Measurements from ENCODE around the gene CEP89. TPM values are rescaled to one million over a fixed set of nuclear protein-coding genes. Genes with fewer than 3 reads are reported as not detected.
"Not testable (repeated sequence)": the region's sequence is repeated elsewhere in the genome, so short reads cannot be mapped to it uniquely, and the experiment has no call there.

CEP89 gene
- total RNA-seq, 1 donor from 2014 or later, result 7.7 TPM

DNA sequence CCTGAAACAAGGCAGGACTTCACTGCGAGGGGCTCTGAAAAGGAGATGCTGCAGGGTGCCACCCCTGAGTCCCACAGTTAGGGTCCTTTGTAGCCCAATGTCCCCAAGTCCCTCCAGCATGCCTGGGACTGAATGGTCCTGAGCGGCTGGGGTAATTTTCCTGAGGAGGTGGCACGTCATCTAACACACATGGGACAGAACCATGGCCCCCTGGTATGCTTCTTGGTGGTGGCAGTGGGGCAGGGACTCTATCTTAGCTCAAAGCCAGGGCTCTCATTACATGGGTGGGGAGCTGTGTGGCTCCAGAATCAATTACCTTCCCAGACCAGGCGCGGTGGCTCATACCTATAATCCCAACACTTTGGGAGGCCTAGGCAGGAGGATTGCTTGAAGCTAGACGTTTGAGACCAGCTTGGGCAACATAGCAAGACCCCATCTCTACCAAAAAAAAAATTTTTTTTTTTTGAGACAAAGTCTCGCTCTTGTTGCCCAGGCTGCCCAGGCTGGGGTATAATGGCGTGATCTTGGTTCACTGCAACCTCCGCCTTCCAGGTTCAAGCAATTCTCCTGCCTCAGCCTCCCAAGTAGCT lies 94.3 kb downstream of the CEP89 start:
- intact Hi-C loops (cut with DNase I), result no loop called here
- DNase-seq (no peak), ATAC-seq (ENCODE audit: poor library complexity) (no peak)

DNA sequence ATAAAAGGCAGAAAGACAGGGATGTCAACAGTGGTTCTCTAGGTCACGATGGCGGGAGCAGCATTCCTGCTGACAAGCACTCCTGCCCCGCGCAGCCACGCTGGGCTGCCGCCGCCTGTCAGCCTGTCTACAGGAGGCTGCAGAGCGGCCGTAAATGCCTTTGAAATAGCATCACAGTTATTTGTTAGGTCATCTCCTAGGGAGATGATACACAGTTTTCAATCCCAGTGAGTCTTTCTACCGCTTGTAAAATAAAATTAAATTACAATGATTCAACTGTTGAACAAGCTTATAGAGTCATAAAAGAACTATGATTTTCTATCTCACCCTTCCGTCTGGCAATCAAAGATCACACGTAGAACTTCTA lies 94.9 kb downstream of the CEP89 start:
- intact Hi-C loops (cut with DNase I), result no loop called here
- DNase-seq, result no peak
- ATAC-seq (ENCODE audit: poor library complexity), result no peak

DNA sequence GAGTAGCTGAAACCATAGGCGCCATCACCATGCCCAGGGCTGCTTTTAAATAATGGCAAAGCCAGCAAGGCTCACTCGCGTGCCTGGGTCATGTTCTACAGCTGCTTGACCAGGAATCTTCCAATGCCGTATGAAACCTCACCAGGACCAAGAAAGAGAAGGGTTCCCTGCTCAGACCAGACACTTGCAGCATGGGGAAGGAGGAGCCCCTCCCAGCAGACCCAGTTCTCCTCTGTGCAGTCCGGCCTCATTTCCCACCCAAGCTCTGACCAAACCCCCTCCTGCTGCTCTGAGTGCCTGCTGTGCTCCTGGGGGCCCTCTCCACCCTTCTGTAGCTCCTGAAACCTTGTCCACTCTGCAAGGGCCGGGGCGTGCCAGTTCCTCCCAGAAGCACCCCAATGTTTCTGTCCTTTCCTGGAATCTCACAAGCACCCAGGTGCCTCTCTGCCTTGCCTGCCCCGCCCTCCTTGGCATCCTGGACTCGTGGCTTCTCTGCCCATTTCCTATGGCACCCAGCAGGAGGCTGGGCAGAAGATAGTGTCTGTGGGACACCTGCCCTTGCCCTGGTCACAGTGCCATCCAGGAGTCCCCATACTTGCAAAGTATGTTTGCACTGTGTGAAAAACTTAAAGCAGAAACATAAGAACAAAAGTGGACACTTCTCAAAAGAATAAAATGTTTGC lies 95.4 kb downstream of the CEP89 start:
- intact Hi-C loops (cut with DNase I), result no loop called here
- ATAC-seq (ENCODE audit: poor library complexity) (no peak), DNase-seq (no peak)

DNA sequence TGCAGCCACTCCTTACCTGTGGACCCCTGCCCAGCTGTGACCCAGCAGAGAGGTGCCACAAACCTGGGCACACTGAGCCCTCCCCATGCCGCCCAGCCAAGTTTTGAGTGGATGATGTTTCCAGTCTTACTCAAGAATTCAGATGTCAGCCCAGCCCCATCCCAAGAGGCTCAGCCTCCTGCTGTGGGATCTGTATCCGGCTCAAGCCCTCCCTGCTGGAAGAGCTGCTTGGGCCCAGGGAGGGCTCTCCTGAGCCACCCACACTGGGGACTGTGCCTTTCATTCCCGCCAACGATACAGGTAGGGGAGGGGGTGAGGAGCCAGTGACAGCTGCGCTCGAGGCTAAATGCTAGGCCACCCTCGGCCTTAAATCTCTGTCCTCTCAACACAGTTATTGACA lies 96.3 kb downstream of the CEP89 start:
- DNase-seq (no peak), ATAC-seq (ENCODE audit: poor library complexity) (no peak)
- intact Hi-C loops (cut with DNase I), result no loop called here

DNA sequence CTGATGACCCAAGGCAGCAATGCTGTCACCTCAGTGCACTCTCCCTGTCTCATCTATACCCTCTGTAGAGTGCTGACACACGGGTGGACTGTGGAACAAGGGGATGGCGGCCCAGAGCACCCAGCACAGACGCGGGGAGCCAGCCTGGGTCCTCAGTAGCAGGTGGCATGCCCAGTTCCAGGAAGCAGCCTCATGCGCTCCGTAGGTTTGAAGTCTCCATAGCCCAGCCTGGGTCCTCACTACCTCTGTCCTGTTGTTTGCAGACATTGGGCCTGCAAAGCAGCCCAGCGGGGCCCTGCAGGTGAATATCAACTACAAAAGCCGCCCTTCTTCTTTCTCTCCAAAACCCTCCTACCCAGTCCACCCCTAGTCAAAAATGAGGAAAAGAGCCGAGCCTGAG lies 97.2 kb downstream of the CEP89 start:
- DNase-seq (no peak), ATAC-seq (ENCODE audit: poor library complexity) (no peak)
- intact Hi-C loops (cut with DNase I), result no loop called here

DNA sequence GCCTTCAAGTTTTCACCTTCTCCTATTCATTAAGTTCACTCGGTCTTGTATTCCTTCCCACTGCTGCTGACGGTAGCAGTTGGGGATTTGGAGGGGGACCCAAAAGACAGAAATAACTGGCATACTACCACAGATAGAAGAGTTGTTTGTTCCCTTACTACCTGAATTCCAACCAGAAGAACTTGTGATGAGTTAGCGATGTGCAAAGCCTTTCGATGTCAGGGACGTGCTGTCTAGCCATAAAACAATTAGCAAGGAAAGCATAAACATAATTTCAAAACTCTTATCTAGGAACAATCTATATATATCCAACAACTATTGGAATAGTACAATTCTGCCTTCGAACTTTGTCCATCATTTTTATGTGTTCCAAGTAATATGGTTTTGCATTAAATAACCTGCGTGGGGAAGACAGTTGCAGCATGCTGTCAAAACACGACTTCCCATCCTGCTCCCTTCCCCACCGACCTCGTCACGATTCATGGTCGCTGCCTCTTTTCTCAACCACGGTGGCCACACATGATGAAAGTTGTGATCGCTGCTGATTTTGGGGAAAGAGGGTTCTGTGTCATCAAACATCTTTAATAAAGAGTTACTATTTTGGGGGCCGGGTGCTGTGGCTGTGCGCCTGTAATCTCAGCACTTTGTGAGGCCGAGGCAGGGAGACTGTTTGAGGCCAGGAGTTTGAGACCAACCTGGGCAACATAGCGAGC lies 98.4 kb downstream of the CEP89 start:
- DNase-seq (no peak), ATAC-seq (ENCODE audit: poor library complexity) (no peak)
- intact Hi-C loops (cut with DNase I), result no loop called here

DNA sequence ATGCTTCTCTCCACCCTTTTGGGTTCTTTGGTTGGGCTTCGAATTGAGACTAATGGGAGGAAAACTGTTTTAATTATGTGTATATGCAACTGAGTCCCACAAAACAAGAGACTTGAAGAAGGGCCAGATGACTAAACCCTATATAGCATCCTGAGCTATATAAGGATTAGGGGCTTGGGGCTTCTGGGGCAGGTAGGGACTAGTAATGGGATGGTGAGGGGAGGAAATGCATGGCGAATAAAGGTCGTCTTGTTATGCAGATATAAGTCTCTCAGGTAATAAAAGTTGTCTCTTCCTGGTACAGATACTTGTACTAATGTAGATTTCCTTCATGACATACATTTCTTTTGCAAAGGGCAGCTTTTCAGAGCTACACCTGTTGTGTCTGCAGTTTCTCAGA lies 99.4 kb downstream of the CEP89 start:
- intact Hi-C loops (cut with DNase I), result no loop called here
- ATAC-seq (ENCODE audit: poor library complexity), result no peak
- no peak for DNase-seq

DNA sequence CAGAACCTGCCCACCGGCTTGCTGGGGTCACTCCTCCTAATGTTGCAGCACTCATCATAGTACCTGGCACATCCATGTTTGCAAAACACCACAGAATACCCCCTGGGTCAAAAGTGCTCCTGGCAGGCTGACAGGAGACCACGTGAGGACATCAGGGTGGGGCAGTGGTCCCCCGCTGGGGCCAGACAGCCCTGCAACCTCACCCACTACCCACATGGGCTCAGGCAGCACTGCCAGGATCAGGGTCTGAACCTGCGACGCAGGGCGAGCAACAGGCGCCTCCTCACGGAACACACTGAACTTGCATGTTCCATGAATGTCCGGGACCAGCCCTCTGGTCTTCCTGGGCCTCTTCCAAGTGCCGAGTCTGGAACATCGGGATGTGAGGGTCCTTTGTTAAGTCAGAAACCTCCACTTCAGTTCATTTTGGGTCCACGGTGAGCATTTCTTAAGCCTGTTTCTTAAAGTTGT lies 100.7 kb downstream of the CEP89 start:
- DNase-seq (no peak), ATAC-seq (ENCODE audit: poor library complexity) (no peak)
- intact Hi-C loops (cut with DNase I), result no loop called here

DNA sequence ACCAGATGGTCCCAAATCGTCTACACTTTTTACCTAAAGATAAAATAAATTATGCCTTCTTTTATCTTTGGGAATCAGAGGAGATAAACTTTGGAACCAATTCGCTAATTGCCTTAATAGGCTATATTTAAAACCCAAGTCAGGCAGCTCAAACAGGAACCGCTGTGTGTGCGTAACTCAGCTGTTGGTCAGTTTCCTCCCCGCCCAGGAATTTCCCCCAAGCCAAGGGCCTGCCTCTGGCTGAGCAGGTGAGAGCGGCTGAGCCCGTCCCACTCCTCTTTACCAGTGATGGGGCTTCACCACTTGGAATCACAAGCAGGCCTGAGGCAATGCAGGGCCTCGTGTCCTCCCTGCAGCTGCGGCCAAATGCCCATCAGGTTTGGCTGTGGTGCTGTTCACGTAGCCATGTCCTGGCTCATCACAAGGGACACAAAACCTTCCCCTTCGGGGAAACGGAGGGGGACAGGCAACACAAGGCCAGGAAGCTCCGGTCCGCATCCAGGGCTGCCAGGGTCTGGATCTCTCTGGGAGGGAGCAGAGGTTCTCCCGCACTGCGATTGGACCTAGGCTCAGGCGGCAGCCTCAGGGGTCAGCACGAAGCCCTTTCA lies 101.7 kb downstream of the CEP89 start:
- ATAC-seq (ENCODE audit: poor library complexity), result no peak
- no peak for DNase-seq
- intact Hi-C loops (cut with DNase I), result no loop called here

DNA sequence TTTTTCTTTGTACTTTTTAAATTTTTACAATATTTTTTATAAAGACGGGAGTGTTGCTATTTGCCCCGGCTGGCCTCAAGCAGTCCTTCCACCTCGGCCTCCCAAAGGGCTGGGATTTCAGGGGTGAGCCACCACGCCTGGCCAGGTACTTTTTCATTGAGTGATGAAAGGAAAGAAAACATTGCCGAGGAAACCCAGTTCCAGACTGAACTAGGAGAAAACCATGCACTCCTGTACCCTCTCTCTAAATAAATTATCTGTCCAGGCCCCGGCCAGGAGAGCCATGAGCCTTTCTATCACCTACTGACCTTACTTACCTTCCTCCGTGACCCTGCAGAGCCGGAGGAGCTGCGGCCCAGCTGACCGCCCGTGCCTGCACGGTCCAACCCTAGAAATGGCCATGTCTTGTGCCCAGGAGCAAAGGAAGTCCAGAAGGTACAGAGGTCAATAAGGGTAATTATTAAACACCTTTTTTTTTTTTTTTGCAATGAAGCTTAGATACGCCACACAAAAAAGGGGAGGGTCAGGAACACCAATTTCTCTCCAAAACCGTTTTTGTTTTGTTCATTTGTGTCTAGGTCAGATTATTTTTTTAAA lies 102.3 kb downstream of the CEP89 start, which contains the start of gene SLC7A9:
TSS of gene SLC7A9 (minus strand) at position 399 of the 597 bp plus-strand sequence. CDS start 1,233 bp downstream, outside the sequence.
- DNase-seq (no peak), ATAC-seq (ENCODE audit: poor library complexity) (no peak)
- intact Hi-C loops (cut with DNase I), result no loop called here

DNA sequence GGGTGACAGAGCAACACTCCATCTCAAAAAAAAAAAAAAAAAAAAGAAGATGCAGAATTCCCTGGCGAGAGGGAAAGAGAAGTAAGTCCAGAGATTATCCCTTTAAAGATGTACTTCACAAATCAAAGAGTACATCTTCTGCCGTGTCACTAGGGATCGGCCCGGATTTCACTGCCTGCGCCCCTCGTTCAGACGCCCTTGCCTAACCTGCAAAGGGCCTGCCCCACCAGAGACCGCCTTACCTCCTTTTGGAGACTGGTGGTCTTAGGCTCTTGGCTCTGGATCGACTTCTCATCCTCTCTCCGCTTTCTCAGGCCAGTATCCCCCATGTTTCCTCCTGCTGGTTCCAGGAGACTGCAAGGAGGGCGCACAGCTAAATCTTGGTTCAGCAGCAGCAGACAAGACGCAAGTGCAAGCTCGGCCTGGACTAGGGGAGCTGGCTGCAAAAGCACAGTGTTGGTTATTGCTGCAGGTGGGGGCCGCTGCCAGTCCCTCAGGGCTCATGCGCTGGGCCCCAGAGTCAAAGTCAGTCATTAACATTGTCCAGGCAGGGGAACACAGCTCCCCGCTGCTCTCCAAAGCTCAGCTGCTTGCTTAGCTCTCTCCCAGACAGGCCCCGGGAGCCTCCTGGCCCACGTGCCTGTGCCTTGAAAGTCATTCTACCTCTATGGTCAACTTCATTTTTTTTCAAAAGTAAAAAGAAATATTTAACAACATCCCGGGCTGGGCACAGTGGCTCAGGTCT lies 103.4 kb downstream of the CEP89 start:
- ATAC-seq (ENCODE audit: poor library complexity) (no peak), DNase-seq (no peak)
- intact Hi-C loops (cut with DNase I), result no loop called here

DNA sequence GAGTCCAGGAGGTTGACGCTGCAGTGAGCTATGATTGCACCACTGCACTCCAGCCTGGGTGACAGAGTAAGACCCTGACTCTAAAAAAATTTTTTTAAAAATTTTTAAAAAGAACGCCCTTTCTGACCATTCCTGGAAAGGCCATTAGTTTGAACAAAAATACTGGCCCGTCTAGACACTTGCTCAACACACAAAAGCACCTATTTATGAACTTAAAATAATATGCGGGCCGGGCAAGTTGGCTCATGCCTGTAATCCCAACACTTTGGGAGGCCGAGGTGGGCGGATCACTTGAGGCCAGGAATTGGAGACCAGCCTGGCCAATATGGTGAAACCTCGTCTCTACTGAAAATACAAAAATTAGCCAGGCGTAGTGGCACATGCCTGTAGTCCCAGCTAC lies 104.3 kb downstream of the CEP89 start:
- intact Hi-C loops (cut with DNase I); DNase-seq; ATAC-seq (ENCODE audit: poor library complexity): not testable (repeated sequence)

DNA sequence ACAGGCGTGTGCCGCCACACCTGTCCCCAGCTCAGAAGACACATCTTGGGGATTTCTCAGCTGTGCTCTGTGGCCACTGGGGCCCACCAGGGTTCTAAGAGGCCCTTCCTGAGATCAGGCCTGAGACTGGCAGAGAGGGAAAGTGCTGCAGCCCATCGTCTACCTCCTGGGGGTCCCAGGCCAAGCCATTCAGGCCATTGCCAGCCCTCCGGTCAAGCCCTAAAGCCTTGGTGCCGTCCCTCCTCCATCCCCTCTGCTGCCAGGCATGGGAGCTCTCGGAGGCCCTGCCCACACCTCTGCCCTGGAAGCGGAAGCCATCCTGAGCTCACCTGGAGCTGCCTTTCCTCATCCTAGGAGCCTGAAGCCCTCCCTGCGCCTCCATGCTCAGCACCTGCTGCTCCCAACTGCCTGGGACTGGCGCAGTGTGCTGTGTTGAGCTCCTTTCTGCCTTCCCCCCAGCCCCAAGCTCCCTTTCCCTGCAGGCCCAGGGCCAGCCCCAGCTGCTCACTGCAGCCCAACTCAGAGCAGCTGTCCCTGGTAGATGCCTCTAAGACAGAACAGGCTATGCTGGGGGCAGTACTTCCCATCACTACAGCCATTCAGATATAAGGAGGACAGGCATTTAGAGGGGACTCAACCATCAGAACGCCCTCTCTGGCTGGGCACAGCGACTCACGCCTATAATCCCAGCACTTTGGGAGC lies 105.0 kb downstream of the CEP89 start:
- DNase-seq (no peak), ATAC-seq (ENCODE audit: poor library complexity) (no peak)
- intact Hi-C loops (cut with DNase I), result no loop called here

DNA sequence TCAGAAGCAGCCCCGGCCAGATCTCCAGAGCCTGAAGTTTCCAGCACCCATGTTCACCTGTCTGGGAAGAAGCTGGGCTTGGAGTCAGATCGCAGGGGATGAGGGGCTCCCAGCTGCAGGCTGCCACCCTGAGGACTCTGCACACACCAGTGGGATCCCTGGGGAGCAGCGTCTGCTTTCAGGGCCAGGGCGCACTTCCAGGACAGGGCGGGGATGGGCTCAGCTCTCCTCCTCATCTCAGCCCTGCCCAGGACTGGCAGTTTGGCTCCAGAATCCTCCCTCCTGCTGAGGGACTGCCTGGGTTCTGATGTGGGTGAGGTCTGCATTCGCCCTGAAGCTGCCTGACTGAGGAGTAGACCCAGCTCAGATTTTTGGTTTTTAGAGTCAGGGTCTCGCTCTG lies 105.7 kb downstream of the CEP89 start:
- intact Hi-C loops (cut with DNase I), result no loop called here
- DNase-seq, result no peak
- no peak for ATAC-seq (ENCODE audit: poor library complexity)

DNA sequence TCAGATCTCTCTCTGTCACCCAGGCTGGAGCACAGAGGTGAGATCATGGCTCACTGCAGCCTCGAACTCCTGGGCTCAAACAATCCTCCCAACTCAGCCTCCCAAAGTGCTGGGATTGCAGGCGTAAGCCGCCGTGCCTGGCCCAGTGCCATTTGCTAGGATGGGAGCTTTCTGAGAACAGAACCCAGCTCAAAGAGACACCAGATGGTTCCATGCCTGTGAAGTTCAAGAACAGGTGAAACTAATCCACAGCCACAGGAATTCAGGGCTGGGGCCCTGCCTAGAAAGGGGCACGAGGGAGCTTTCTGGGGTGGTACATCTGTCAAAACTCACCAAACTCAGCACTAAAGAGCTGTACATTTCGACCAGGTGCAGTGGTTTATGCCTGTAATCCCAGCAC lies 106.4 kb downstream of the CEP89 start:
- intact Hi-C loops (cut with DNase I), result no loop called here
- ATAC-seq (ENCODE audit: poor library complexity), result no peak
- no peak for DNase-seq

DNA sequence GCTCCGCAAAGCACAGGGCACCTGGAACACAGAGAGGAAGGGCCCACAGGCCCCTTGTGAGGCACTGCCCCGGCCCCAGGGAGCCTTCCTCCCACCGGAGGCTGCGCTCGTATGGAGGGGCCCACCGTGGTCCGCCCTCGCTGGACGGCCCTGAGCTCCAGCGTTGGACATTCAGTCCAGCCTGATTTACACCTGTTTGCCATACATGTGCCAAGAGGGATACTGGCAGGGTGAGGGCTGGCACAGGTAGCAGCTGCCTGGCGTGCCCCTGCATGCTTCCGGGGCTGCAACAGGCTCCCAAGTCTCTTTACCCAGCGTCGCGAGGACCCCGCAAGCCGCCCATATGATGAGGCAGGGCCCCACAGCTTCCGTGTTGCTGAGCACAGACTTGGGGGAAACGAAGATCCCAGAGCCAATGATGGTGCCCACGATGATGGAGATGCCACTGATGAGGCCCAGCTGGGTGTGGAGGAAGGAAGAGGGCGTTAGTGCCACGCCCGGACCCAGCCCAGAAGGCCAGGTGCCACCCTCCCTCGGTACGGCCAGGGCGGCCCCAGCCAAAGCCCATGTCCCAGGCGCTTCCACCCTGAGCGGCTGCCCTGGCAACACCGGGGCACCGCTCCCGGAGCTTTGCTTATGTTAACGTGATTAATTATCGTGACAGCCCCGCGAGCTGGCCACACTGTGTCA lies 107.3 kb downstream of the CEP89 start:
- intact Hi-C loops (cut with DNase I), result no loop called here
- no peak for ATAC-seq (ENCODE audit: poor library complexity)
- DNase-seq, result no peak

DNA sequence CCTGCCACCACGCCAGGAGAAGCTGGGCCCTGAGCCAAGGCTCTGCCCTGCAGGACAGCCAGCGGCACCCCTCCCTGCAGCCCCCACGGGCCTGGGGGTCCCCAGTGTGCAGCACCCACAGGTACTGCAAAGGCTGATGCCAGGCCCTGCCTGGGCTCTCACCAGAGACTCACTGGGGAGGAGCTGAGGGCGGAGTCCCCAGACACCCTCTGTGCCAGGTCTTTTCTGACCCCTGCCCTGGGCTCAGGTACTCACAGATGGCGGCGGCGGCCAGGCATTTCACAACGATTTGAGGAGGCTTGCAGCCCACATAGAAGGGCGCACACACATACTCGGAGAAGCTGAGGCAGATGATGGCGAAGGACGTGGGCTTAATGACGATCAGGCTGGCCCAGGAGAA lies 107.9 kb downstream of the CEP89 start:
- DNase-seq, result no peak
- intact Hi-C loops (cut with DNase I), result no loop called here
- no peak for ATAC-seq (ENCODE audit: poor library complexity)

DNA sequence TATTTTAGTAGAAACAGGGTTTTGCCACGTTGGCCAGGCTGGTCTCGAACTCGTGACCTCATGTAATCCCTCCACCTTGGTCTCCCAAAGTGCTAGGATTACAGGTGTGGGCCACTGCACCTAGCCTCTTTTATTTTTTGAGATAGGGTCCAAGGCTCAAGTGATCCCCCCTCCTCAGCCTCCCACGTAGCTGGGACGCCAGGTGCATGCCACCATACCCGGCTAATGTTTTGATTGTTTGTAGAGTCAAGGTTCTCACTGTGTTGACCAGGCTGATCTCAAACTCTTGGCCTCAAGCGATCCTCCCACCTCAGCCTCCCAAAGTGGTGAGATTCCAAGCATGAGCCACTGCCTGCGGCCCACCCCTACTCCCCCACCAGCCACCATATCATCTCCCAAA lies 108.5 kb downstream of the CEP89 start:
- no peak for DNase-seq
- no peak for ATAC-seq (ENCODE audit: poor library complexity)
- intact Hi-C loops (cut with DNase I), result no loop called here
